Measurements from ENCODE around the gene HNF4A.

DNA sequence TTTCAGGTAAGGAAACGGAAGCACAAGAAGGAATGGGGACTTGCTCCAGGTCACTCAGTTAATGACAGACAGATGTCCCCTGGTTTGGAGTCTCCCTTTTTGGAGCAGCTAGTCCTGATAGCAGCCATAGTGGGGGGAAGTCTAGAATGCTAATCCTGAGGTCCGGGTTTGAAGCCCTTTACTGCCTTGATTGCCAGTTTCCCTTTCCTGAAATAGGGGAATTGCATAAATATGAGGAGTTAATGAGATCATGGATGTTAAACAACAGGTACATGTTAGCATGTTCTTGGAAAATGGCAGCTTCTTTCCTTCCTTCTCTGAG, 119.8 kb downstream of the HNF4A start:
- TF ChIP-seq EZH2 (IDR thresholded peaks at IDR 0.05; ENCODE audit: borderline replicate concordance, low read depth, low read length, severe bottlenecking), result no peak
- TF ChIP-seq CTCF (IDR thresholded peaks at IDR 0.05; ENCODE audit: borderline replicate concordance, extremely low read depth, low read length, poor library complexity, severe bottlenecking), result no peak
